Astrocyte of the spinal cord (primary cell): Measurements from ENCODE around the gene RASGRP3.

Source experiments
- DNase-seq: peaks from one replicate; pipeline ENCODE4 v3.0.0; 2011; ENCODE audit warnings: low read depth, low spot score
- H3K4me3 ChIP-seq: 2 replicates; pipeline ENCODE4 v1.5.1; 2011; ENCODE audit warnings: low read depth, mild to moderate bottlenecking, low read length, moderate library complexity
- CTCF ChIP-seq: IDR thresholded peaks from 2 replicates; pipeline ENCODE4 v1.5.1; 2012; ENCODE audit warnings: low read depth, mild to moderate bottlenecking, low read length, inconsistent platforms
- in situ Hi-C: cut with HindIII; loops from 2 replicates; pipeline ENCODE4 v1.10.0; 2017; ENCODE audit warnings: low sequenced_read_pairs

The RASGRP3 gene

GRCh38 chr2:33495683-33496082 lies 19.2 kb downstream of the RASGRP3 start:
- no peak for TF ChIP-seq CTCF
- no peak for DNase-seq
- H3K4me3 ChIP-seq: no peak overlapping the region
- in situ Hi-C loops: no loop called here

GRCh38 chr2:33496150-33496549 lies 19.7 kb downstream of the RASGRP3 start:
- DNase-seq: peak; percentile 25
- in situ Hi-C loops: no loop called here
- no peak overlapping the region for H3K4me3 ChIP-seq
- no peak for TF ChIP-seq CTCF

- TF ChIP-seq CTCF: no peak
- in situ Hi-C loops: no loop called here
- no peak overlapping the region for H3K4me3 ChIP-seq
- DNase-seq: no peak
Observed at GRCh38 chr2:33496726-33497125, 20.3 kb downstream of the RASGRP3 start.

- no peak for DNase-seq
- H3K4me3 ChIP-seq: no peak overlapping the region
- in situ Hi-C loops: no loop called here
- no peak for TF ChIP-seq CTCF
Observed at GRCh38 chr2:33497221-33497650, 20.8 kb downstream of the RASGRP3 start.

GRCh38 chr2:33498291-33498956 lies 22.0 kb downstream of the RASGRP3 start:
- peak; percentile 32 for DNase-seq
- in situ Hi-C loops: no loop called here
- TF ChIP-seq CTCF: no peak
- H3K4me3 ChIP-seq: no peak overlapping the region

GRCh38 chr2:33500177-33500576 lies 23.7 kb downstream of the RASGRP3 start:
- in situ Hi-C loops: no loop called here
- DNase-seq: no peak
- no peak overlapping the region for H3K4me3 ChIP-seq
- no peak for TF ChIP-seq CTCF
